ENCODE results near the gene ACTRT3.
"Not testable (repeated sequence)": the region's sequence is repeated elsewhere in the genome, so short reads cannot be mapped to it uniquely, and the experiment has no call there.

ACTRT3 gene

GRCh38 chr3:169772897-169773816 lies 3.8 kb upstream of the ACTRT3 start, which contains the start of gene MYNN:
TSS of gene MYNN (plus strand) at chr3:169773396. CDS start at chr3:169774296, 900 bp downstream.
- DNase-seq (ENCODE audit: low read depth in 1 of 2, low spot score in 1 of 2): peak; percentile 82 to 86

- no peak for DNase-seq (ENCODE audit: low read depth in 1 of 2, low spot score in 1 of 2)
Measured at GRCh38 chr3:169772305-169772896, 3.0 kb upstream of the ACTRT3 start.

- DNase-seq (ENCODE audit: low read depth in 1 of 2, low spot score in 1 of 2): peak; percentile 28 to 39
Measured at GRCh38 chr3:169771497-169772304, 2.3 kb upstream of the ACTRT3 start.

- peak; percentile 83 to 89 for DNase-seq (ENCODE audit: low read depth in 1 of 2, low spot score in 1 of 2)
Measured at GRCh38 chr3:169764882-169765612, 4.3 kb downstream of the ACTRT3 start, which contains the start of gene TERC. TSS of gene TERC (minus strand) at chr3:169765060.

GRCh38 chr3:169764312-169764881 lies 5.0 kb downstream of the ACTRT3 start:
- peak; percentile 36 to 42 for DNase-seq (ENCODE audit: low read depth in 1 of 2, low spot score in 1 of 2)

GRCh38 chr3:169760479-169760878 lies 8.9 kb downstream of the ACTRT3 start:
- DNase-seq (ENCODE audit: low read depth in 1 of 2, low spot score in 1 of 2): no peak

GRCh38 chr3:169759256-169759655 lies 10.1 kb downstream of the ACTRT3 start:
- DNase-seq (ENCODE audit: low read depth in 1 of 2, low spot score in 1 of 2): no peak

- DNase-seq (ENCODE audit: low read depth in 1 of 2, low spot score in 1 of 2): no peak
Measured at GRCh38 chr3:169758359-169758994, 10.9 kb downstream of the ACTRT3 start.

GRCh38 chr3:169755488-169755887 lies 13.9 kb downstream of the ACTRT3 start:
- DNase-seq (ENCODE audit: low read depth in 1 of 2, low spot score in 1 of 2): no peak

- DNase-seq (ENCODE audit: low read depth in 1 of 2, low spot score in 1 of 2): no peak
Measured at GRCh38 chr3:169754711-169755110, 14.7 kb downstream of the ACTRT3 start.

- no peak for DNase-seq (ENCODE audit: low read depth in 1 of 2, low spot score in 1 of 2)
Measured at GRCh38 chr3:169751875-169752274, 17.5 kb downstream of the ACTRT3 start.

- DNase-seq (ENCODE audit: low read depth in 1 of 2, low spot score in 1 of 2): no peak
Measured at GRCh38 chr3:169750665-169751064, 18.7 kb downstream of the ACTRT3 start.

- no peak for DNase-seq (ENCODE audit: low read depth in 1 of 2, low spot score in 1 of 2)
Measured at GRCh38 chr3:169748670-169749069, 20.7 kb downstream of the ACTRT3 start.

GRCh38 chr3:169746924-169747323 lies 22.4 kb downstream of the ACTRT3 start:
- DNase-seq (ENCODE audit: low read depth in 1 of 2, low spot score in 1 of 2): no peak

GRCh38 chr3:169744366-169745054 lies 24.9 kb downstream of the ACTRT3 start:
- no peak for DNase-seq (ENCODE audit: low read depth in 1 of 2, low spot score in 1 of 2)

GRCh38 chr3:169739067-169739466 lies 30.3 kb downstream of the ACTRT3 start:
- DNase-seq (ENCODE audit: low read depth in 1 of 2, low spot score in 1 of 2): no peak

- not testable (repeated sequence) for DNase-seq (ENCODE audit: low read depth in 1 of 2, low spot score in 1 of 2)
Measured at GRCh38 chr3:169731857-169732256, 37.5 kb downstream of the ACTRT3 start.

GRCh38 chr3:169722724-169723123 lies 46.6 kb downstream of the ACTRT3 start:
- DNase-seq (ENCODE audit: low read depth in 1 of 2, low spot score in 1 of 2): no peak

GRCh38 chr3:169718415-169718814 lies 50.9 kb downstream of the ACTRT3 start:
- not testable (repeated sequence) for DNase-seq (ENCODE audit: low read depth in 1 of 2, low spot score in 1 of 2)

All from stimulated activated CD4-positive, alpha-beta T cell treated with anti-CD3 and anti-CD28 coated beads, Interleukin-15, amount 100 ng/mL, for 1 hour (primary cell).